Tibial nerve (tissue), 4 donors: Measurements from ENCODE around the gene TRIM62. TPM values are rescaled to one million over a fixed set of nuclear protein-coding genes. Genes with fewer than 3 reads are reported as not detected.

Experiments used
- DNase-seq, 2 donors: peaks; one replicate each; pipeline ENCODE4 v3.0.0-alpha.2; 2019; ENCODE audit warnings: low spot score in 2 of 2
- H3K27ac ChIP-seq, 4 donors: fragments of 200-600 bp; sonication (generic) in 3 of 4; one replicate each; pipeline ENCODE4 v1.5.1; 2017 to 2019; ENCODE audit warnings: mild to moderate bottlenecking in 1 of 4
- H3K27me3 ChIP-seq, 2 donors: fragments of 200-600 bp; sonication (generic) in 1 of 2; one replicate each; pipeline versions ENCODE4 v1.5.1 to v1.6.0; 2017 to 2019
- H3K36me3 ChIP-seq, 3 donors: fragments of 200-600 bp; sonication (generic); one replicate each; pipeline ENCODE4 v1.5.1; 2018 to 2019
- H3K4me1 ChIP-seq, 4 donors: fragments of 200-600 bp; sonication (generic) in 3 of 4; one replicate each; pipeline ENCODE4 v1.5.1; 2017 to 2019
- H3K4me3 ChIP-seq, 4 donors: fragments of 200-600 bp; sonication (generic) in 3 of 4; one replicate each; pipeline ENCODE4 v1.5.1; 2017 to 2019; ENCODE audit warnings: mild to moderate bottlenecking in 1 of 4, moderate library complexity in 1 of 4
- H3K9me3 ChIP-seq, 4 donors: fragments of 200-600 bp; sonication (generic) in 3 of 4; one replicate each; pipeline ENCODE4 v1.5.1; 2017 to 2019
- EP300 ChIP-seq, 2 donors: sonication (generic); formaldehyde crosslinking; IDR thresholded peaks; one replicate each; pipeline ENCODE4 v1.6.1; 2017; ENCODE audit warnings: antibody characterized with exemption in 2 of 2, mild to moderate bottlenecking in 1 of 2
- POLR2A ChIP-seq, 2 donors: fragments of 450-650 bp; IDR thresholded peaks; one replicate each; pipeline ENCODE4 v1.6.1; 2017; ENCODE audit warnings: antibody characterized with exemption in 2 of 2, mild to moderate bottlenecking in 2 of 2, moderate library complexity in 2 of 2
- WGBS, 2 donors: methylation state at CpG; one replicate each; pipeline ENCODE4 v1.1.5; 2018; 5-methylcytosine and 5-hydroxymethylcytosine counted together
- total RNA-seq, 4 donors: library from RNA; depleted of rRNA; stranded (reverse); fragments of >200 nt; gene quantifications; one replicate each; pipeline ENCODE4 v1.1.0, GENCODE V29; 2016
- TF ChIP-seq, protein P1 (sequence below), 5 experiments: fragments of 200-600 bp in 3 of 5; fragments of 450-650 bp in 2 of 5; sonication (generic) in 3 of 5; IDR thresholded peaks; one replicate each; pipeline ENCODE4 v1.5.1; 2016 to 2019; ENCODE audit warnings: antibody characterized with exemption in 5 of 5, mild to moderate bottlenecking in 3 of 5, moderate library complexity in 2 of 5

Gene TRIM62
- total RNA-seq, 4 donors from 2014 or later, result 11.1 to 14.9 (median 12.2) TPM

DNA sequence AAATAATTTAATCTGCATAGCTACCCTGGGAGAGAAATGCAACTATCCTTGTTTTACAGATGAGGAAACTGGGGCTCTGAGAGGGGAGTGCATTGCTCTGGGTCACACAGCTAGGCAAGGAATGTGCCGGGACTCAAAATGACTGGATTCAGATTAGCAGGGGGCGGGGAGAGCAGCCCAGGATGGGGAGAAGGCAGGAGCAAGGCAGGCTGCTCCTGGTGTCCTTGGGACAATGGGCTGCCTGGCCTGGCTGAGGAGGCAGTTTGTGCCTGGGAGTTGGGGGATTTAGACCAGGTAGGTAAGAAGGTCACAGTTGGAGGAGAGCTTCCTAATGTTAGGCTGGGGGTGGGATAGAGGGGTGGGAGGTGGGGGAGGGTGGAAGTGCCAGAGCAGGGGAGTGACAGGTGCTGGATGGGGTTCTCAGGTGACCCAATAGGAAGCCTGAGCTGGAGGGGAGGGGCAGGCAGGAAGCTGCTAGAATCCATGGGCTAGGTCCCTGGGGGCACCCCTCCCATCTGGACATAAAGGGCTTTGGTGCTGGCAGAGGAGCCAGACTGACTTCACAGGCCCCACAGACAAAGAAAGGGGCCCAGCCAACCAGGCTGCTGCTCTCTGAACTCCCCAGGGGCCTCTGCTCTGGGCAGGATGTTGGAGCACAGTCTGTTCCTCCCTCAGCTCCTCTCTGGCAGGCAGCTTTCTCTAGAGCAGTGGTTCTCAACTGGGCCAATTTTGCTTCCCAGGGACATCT, 29.0 kb downstream of the TRIM62 start:
- no peaks in the 10 kb centered on the region for H3K27me3 ChIP-seq
- peak overlapping the region in 3 of 4 donors; percentile 54 to 70 (median 62) for H3K27ac ChIP-seq
- WGBS, 2 donors, result 66 to 86% methylated on average over 2 of the region's 2 CpGs
- H3K4me3 ChIP-seq, result no peak overlapping the region
- TF ChIP-seq EP300 (IDR thresholded peaks at IDR 0.05) (peak; percentile 31 to 53), POLR2A (IDR thresholded peaks at IDR 0.05) (no peak)
- TF ChIP-seq, protein P1, sequence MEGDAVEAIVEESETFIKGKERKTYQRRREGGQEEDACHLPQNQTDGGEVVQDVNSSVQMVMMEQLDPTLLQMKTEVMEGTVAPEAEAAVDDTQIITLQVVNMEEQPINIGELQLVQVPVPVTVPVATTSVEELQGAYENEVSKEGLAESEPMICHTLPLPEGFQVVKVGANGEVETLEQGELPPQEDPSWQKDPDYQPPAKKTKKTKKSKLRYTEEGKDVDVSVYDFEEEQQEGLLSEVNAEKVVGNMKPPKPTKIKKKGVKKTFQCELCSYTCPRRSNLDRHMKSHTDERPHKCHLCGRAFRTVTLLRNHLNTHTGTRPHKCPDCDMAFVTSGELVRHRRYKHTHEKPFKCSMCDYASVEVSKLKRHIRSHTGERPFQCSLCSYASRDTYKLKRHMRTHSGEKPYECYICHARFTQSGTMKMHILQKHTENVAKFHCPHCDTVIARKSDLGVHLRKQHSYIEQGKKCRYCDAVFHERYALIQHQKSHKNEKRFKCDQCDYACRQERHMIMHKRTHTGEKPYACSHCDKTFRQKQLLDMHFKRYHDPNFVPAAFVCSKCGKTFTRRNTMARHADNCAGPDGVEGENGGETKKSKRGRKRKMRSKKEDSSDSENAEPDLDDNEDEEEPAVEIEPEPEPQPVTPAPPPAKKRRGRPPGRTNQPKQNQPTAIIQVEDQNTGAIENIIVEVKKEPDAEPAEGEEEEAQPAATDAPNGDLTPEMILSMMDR (IDR thresholded peaks at IDR 0.05), result no peak
- peak; percentile 65 to 77 for DNase-seq
- peaks cover 0 to 46% (median 20%) of the 10 kb centered on the region in 4 donors for H3K4me1 ChIP-seq
- H3K36me3 ChIP-seq, result peaks cover 0 to 35% (median 3%) of the 10 kb centered on the region in 3 donors
- H3K9me3 ChIP-seq, result no peaks in the 10 kb centered on the region

DNA sequence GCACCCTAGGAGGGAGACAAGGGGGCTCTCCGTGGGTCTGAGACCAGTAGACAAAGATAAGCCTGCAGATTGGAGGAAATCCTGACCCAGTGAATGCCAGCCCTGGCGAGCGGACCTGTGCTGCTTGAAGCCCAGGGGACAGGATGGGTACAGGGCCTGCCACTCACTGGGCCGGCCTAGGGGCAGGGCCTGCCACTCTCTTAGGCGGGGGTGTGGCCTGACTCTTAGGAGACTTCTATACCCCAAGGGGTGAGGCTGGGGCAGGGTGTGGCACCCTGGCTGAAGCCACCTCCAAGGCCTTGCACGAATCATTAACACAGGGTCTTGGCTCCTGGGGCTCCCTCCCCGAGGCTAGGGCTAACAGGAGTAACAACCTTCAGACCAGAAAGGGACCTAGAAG, 30.7 kb downstream of the TRIM62 start:
- Histone ChIP-seq H3K36me3 (peaks cover 0 to 39% (median 0%) of the 10 kb centered on the region in 3 donors), H3K27ac (no peak overlapping the region), H3K27me3 (no peaks in the 10 kb centered on the region), H3K9me3 (no peaks in the 10 kb centered on the region), H3K4me3 (no peak overlapping the region), H3K4me1 (peaks cover 0 to 41% (median 18%) of the 10 kb centered on the region in 4 donors)
- no peak for DNase-seq
- WGBS, 2 donors, result 67 to 72% methylated on average over 5 to 7 of the region's 7 CpGs
- TF ChIP-seq, protein P1 (IDR thresholded peaks at IDR 0.05), result no peak
- TF ChIP-seq POLR2A (IDR thresholded peaks at IDR 0.05), result no peak

DNA sequence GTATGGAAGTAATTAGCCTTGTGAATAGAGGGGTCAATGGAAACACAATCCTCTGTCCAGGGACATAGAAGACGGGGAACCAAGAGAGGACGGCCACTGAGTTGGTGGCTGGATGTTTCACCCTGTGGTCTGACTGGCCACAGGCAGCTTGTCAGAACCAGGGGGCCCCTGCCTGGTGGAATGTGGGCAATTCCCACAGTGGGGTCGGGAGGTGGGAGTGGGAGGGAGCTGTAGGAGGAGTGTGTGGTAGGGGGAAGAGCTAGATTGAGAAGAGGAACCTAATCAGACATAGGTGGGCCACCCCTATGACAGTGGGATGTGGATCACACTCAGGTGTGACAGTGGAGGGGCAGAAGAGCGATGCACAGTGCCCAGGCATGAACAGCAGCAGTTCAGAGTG, 31.3 kb downstream of the TRIM62 start:
- peaks cover 0 to 39% (median 0%) of the 10 kb centered on the region in 3 donors for H3K36me3 ChIP-seq
- H3K4me1 ChIP-seq, result peaks cover 0 to 35% (median 16%) of the 10 kb centered on the region in 4 donors
- WGBS, 2 donors, result 63 to 73% methylated on average over 4 of the region's 4 CpGs
- no peaks in the 10 kb centered on the region for H3K9me3 ChIP-seq
- no peak for DNase-seq
- H3K4me3 ChIP-seq, result no peak overlapping the region
- H3K27ac ChIP-seq, result no peak overlapping the region
- TF ChIP-seq POLR2A (IDR thresholded peaks at IDR 0.05) (no peak), EP300 (IDR thresholded peaks at IDR 0.05) (no peak)
- TF ChIP-seq, protein P1 (IDR thresholded peaks at IDR 0.05), result no peak
- H3K27me3 ChIP-seq, result no peaks in the 10 kb centered on the region

DNA sequence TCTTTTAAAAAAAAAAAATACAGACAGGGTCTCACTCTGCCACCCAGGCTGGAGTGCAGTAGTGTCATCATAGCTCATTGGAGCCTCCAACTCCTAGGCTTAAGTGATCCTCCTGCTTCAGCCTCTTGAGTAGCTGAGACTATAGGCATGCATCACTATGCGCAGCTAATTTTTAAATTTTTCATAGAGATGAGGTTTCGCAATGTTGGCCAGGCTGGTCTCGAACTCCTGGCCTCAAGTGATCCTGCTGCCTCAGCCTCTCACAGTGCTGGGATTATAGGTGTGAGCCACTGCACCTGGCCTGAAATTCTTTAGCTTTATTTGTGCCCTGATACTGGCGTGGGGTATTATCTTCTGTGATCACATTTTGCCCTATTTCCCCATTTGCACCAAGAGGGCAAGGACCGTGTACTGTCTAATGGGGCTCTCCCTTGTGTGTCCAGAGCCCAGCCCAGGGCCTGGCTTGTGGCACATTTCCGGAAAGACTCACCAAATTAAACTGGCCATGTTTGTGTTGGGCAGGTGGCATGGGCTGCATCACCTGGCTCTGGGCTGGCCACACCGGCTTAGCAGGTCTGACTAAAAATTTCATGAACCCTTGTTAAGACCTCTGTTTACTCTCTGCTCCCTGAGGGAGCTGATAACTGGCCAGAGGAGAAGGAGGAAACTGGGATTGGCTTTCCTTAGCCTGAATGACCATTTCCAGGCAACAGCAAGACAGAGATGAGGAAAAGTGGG, 32.2 kb downstream of the TRIM62 start:
- no peak overlapping the region for H3K4me3 ChIP-seq
- H3K27me3 ChIP-seq, result no peaks in the 10 kb centered on the region
- peaks cover 0 to 42% (median 0%) of the 10 kb centered on the region in 3 donors for H3K36me3 ChIP-seq
- H3K9me3 ChIP-seq, result no peaks in the 10 kb centered on the region
- peaks cover 0 to 35% (median 16%) of the 10 kb centered on the region in 4 donors for H3K4me1 ChIP-seq
- H3K27ac ChIP-seq, result no peak overlapping the region
- no peak for DNase-seq
- TF ChIP-seq POLR2A (IDR thresholded peaks at IDR 0.05) (no peak), EP300 (IDR thresholded peaks at IDR 0.05) (no peak)
- TF ChIP-seq, protein P1 (IDR thresholded peaks at IDR 0.05), result no peak
- 91 to 94% methylated on average over 7 of the region's 7 CpGs for WGBS, 2 donors

DNA sequence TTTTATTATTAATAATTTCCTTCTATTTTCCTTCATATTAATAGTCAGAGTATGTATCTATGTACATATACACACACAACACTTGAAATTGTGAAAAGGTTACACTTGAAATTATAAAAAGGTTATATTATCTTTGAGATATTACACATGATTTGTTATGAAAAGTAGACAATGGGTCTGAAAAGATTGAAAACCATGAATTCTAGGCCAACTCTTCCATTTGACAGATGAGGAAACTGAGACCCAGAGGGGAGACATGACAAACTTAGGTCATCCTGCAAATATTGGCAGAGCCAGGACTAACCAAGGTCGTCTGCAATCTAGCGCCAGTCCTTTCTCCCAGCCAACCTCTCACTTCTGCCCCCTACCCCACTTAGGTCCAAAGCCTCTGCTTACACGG, 33.2 kb downstream of the TRIM62 start:
- Histone ChIP-seq H3K9me3 (no peaks in the 10 kb centered on the region), H3K4me1 (peaks cover 0 to 33% (median 11%) of the 10 kb centered on the region in 4 donors), H3K27me3 (no peaks in the 10 kb centered on the region), H3K4me3 (no peak overlapping the region), H3K27ac (no peak overlapping the region), H3K36me3 (peaks cover 0 to 38% (median 0%) of the 10 kb centered on the region in 3 donors)
- TF ChIP-seq EP300 (IDR thresholded peaks at IDR 0.05), result no peak
- TF ChIP-seq, protein P1 (IDR thresholded peaks at IDR 0.05), result no peak
- DNase-seq, result no peak
- 80 to 87% methylated on average over 3 of the region's 3 CpGs for WGBS, 2 donors
